Mucosa of stomach (tissue), 1 donor: ENCODE data around the gene NOS3.

Experiments used
- H3K27me3 ChIP-seq: one replicate; pipeline ENCODE4 v1.7.0; 2013; ENCODE audit warnings: mild to moderate bottlenecking, low read length; ENCODE audit not compliant: control insufficient read depth, insufficient read depth
- H3K36me3 ChIP-seq: one replicate; pipeline ENCODE4 v1.7.0; 2013; ENCODE audit warnings: low read length; ENCODE audit not compliant: control insufficient read depth, insufficient read depth
- H3K4me1 ChIP-seq: one replicate; pipeline ENCODE4 v1.7.0; 2013; ENCODE audit warnings: mild to moderate bottlenecking, low read length; ENCODE audit not compliant: control insufficient read depth, insufficient read depth
- H3K4me3 ChIP-seq: one replicate; pipeline ENCODE4 v1.7.0; 2013; ENCODE audit warnings: low read length
- H3K9ac ChIP-seq: one replicate; pipeline ENCODE4 v1.7.0; 2013; ENCODE audit warnings: mild to moderate bottlenecking, low read length, moderate library complexity
- H3K9me3 ChIP-seq: one replicate; pipeline ENCODE4 v1.7.0; 2013; ENCODE audit warnings: mild to moderate bottlenecking, low read length, moderate library complexity; ENCODE audit not compliant: control insufficient read depth
- donor health status: Pancreatic carcinoma.

The NOS3 gene

GRCh38 chr7:150971242-150972022 is 19.4 kb upstream of the NOS3 start:
- Histone ChIP-seq H3K4me3 (no peak overlapping the region), H3K4me1 (peaks cover 31% of the 10 kb centered on the region), H3K36me3 (no peaks in the 10 kb centered on the region), H3K9ac (peak overlapping the region; percentile 22), H3K27me3 (peaks cover 32% of the 10 kb centered on the region), H3K9me3 (no peaks in the 10 kb centered on the region)

DNA sequence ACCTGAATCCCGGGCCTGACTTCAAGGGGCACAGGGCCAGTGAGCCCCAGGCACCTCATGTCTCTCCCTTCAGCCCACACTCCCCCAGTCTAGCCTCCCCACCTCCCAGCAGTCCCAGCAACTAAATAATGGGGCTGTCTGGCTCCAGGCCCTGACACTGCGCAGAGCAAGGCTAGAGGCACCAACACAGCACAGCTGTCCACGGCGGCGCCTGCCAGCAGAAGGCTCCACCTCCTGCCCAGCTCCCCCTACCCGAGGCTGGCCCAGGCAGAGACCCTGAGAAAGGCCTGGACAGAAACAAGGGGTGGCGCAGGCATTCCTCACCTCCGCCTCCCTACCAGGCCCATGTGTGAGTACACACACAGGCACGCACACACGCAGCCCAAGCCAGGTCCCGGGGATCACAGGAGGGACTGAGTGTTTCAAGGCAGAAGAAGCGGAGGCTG is 18.8 kb upstream of the NOS3 start:
- Histone ChIP-seq H3K4me1 (peaks cover 31% of the 10 kb centered on the region), H3K4me3 (no peak overlapping the region), H3K36me3 (no peaks in the 10 kb centered on the region), H3K9me3 (no peaks in the 10 kb centered on the region), H3K27me3 (peaks cover 38% of the 10 kb centered on the region), H3K9ac (peak overlapping the region; percentile 22)

DNA sequence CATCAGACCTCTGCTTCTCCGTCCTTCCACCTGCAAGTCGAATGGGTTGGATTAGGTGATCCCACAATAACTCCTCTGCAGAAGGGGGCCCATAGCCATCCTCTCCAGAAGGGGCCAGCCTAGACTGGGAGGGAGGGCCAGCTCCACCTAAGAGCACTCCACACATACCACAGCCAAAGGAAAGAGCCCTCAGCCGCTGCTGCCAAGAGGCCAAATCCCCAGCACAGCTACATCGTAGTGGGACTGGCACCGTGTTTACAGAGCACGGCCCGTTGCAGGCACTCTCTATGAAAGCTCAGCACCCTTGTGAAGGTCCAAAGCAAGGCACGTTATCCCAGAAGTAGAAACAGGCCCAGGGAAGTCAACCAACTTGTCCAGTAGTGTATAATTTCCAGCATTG is 18.1 kb upstream of the NOS3 start:
- H3K9me3 ChIP-seq = no peaks in the 10 kb centered on the region
- no peak overlapping the region for H3K9ac ChIP-seq

GRCh38 chr7:150973571-150974451 is 17.0 kb upstream of the NOS3 start:
- no peak overlapping the region for H3K9ac ChIP-seq
- no peak overlapping the region for H3K4me3 ChIP-seq
- no peaks in the 10 kb centered on the region for H3K36me3 ChIP-seq
- peaks cover 49% of the 10 kb centered on the region for H3K27me3 ChIP-seq
- peaks cover 36% of the 10 kb centered on the region for H3K4me1 ChIP-seq
- no peaks in the 10 kb centered on the region for H3K9me3 ChIP-seq

More for the DNA sequence above, 18.1 kb upstream of the NOS3 start:
- H3K4me1 ChIP-seq = peaks cover 31% of the 10 kb centered on the region
- peaks cover 43% of the 10 kb centered on the region for H3K27me3 ChIP-seq
- no peak overlapping the region for H3K4me3 ChIP-seq
- H3K36me3 ChIP-seq = no peaks in the 10 kb centered on the region

- Histone ChIP-seq H3K9ac (no peak overlapping the region), H3K27me3 (peaks cover 52% of the 10 kb centered on the region), H3K4me1 (peaks cover 38% of the 10 kb centered on the region), H3K9me3 (no peaks in the 10 kb centered on the region), H3K4me3 (no peak overlapping the region), H3K36me3 (no peaks in the 10 kb centered on the region)
Measured at GRCh38 chr7:150974468-150975391, 16.1 kb upstream of the NOS3 start.

- Histone ChIP-seq H3K9ac (no peak overlapping the region), H3K36me3 (no peaks in the 10 kb centered on the region), H3K4me3 (no peak overlapping the region), H3K9me3 (no peaks in the 10 kb centered on the region), H3K4me1 (peaks cover 38% of the 10 kb centered on the region), H3K27me3 (peaks cover 61% of the 10 kb centered on the region)
Measured at GRCh38 chr7:150975536-150976319, 15.1 kb upstream of the NOS3 start.

GRCh38 chr7:150976529-150977381 is 14.1 kb upstream of the NOS3 start:
- Histone ChIP-seq H3K9ac (no peak overlapping the region), H3K4me3 (no peak overlapping the region), H3K27me3 (peaks cover 68% of the 10 kb centered on the region), H3K4me1 (peaks cover 32% of the 10 kb centered on the region), H3K36me3 (no peaks in the 10 kb centered on the region), H3K9me3 (no peaks in the 10 kb centered on the region)

GRCh38 chr7:150977382-150978125 is 13.3 kb upstream of the NOS3 start:
- Histone ChIP-seq H3K9me3 (no peaks in the 10 kb centered on the region), H3K4me1 (peaks cover 24% of the 10 kb centered on the region), H3K27me3 (peaks cover 68% of the 10 kb centered on the region), H3K9ac (no peak overlapping the region), H3K4me3 (no peak overlapping the region), H3K36me3 (no peaks in the 10 kb centered on the region)

DNA sequence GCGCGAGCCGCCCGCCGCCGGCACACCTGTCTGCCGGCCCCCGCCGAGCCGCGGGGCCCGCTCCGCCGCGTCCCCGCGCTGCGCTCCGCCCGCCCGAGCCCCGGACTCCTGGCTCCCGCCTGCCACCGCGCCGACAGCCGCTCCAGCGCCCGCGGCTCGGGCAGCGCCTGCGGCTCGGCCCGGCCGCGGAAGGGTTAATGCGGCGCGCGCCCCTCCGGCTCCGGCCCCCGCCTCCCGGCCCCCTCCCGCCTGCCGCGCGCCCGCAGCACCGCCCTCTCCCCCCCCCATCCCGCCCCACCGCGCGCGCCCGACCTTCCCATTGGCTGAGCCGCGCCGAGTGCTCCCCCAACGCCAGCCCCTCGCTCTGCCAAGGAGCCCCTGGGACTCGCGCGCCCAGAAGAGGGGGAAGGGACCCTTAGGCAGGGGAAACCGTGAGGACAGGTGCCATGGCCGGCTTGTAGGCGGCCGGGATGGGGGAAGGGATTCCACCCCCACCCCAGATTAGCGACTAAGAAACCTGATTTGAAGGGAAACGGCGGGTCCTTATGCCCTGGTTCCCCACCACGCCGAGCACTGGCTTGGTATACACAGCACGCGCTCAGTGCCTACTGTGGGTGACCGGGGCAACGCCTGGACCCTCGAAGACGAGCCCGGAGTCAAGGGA is 12.6 kb upstream of the NOS3 start, which contains the start of gene KCNH2:
TSS of gene KCNH2 (minus strand) at position 196 of the 664 bp plus-strand sequence. CDS start 408 bp downstream, outside the sequence.
- no peaks in the 10 kb centered on the region for H3K36me3 ChIP-seq
- H3K9ac ChIP-seq = no peak within 1 kb of the TSS
- H3K4me1 ChIP-seq = peaks cover 23% of the 10 kb centered on the region
- H3K9me3 ChIP-seq = no peaks in the 10 kb centered on the region
- H3K27me3 ChIP-seq = peaks cover 68% of the 10 kb centered on the region
- no peak within 1 kb of the TSS for H3K4me3 ChIP-seq
